Calu3 (cell line): ENCODE results near the gene DGKA. TPM values are rescaled to one million over a fixed set of nuclear protein-coding genes. Genes with fewer than 3 reads are reported as not detected.

Experiments
- BruUV-seq: library from RNA; stranded (reverse); fragments of 400-500 nt; replicated peaks from 2 replicates; lab custom pipeline; 2021; lab: Mats Ljungman, UMichigan
- CTCF ChIA-PET: fragments of 300-600 bp; sonication (Branson Sonifier 250); formaldehyde crosslinking; loops from one replicate; lab custom pipeline; 2022; ENCODE audit warnings: antibody characterized with exemption; lab: Charles Lee
- DNase-seq: peaks from one replicate; pipeline ENCODE4 v3.0.0; 2022
- H3K27ac Mint-ChIP-seq: one replicate; pipeline ENCODE4 v1.8.0; 2022; ENCODE audit warnings: mixed read lengths; ENCODE audit not compliant: unreplicated experiment
- H3K27me3 Mint-ChIP-seq: one replicate; pipeline ENCODE4 v1.8.0; 2022; ENCODE audit warnings: mixed read lengths; ENCODE audit not compliant: unreplicated experiment
- H3K36me3 Mint-ChIP-seq: one replicate; pipeline ENCODE4 v1.8.0; 2022; ENCODE audit warnings: mild to moderate bottlenecking, moderate library complexity, mixed read lengths; ENCODE audit not compliant: insufficient read depth, unreplicated experiment
- H3K4me1 Mint-ChIP-seq: one replicate; pipeline ENCODE4 v1.8.0; 2022; ENCODE audit warnings: mild to moderate bottlenecking, low read depth, mixed read lengths; ENCODE audit not compliant: unreplicated experiment
- H3K4me3 Mint-ChIP-seq: one replicate; pipeline ENCODE4 v1.8.0; 2022; ENCODE audit warnings: mild to moderate bottlenecking, low read depth, moderate library complexity, mixed read lengths; ENCODE audit not compliant: unreplicated experiment
- H3K9me3 Mint-ChIP-seq: one replicate; pipeline ENCODE4 v1.8.0; 2022; ENCODE audit warnings: low read depth, mixed read lengths; ENCODE audit not compliant: unreplicated experiment
- intact Hi-C: fragments of 100-400 bp; cut with micrococcal nuclease; formaldehyde crosslinking; loops from one replicate; pipeline ENCODE4 v1.10.0; 2022; ENCODE audit not compliant: unreplicated experiment
- total RNA-seq: library from RNA; stranded (reverse); gene quantifications from 2 replicates; pipeline ENCODE4 v1.2.3, GENCODE V29; 2022
- TF ChIP-seq, protein P1 (sequence below): fragments of 200-600 bp; IDR thresholded peaks from one replicate; pipeline ENCODE4 v1.8.0; 2022; ENCODE audit warnings: antibody characterized with exemption; ENCODE audit not compliant: unreplicated experiment

DGKA gene
- total RNA-seq, 1 experiment from 2014 or later, result 51.2 TPM

DNA sequence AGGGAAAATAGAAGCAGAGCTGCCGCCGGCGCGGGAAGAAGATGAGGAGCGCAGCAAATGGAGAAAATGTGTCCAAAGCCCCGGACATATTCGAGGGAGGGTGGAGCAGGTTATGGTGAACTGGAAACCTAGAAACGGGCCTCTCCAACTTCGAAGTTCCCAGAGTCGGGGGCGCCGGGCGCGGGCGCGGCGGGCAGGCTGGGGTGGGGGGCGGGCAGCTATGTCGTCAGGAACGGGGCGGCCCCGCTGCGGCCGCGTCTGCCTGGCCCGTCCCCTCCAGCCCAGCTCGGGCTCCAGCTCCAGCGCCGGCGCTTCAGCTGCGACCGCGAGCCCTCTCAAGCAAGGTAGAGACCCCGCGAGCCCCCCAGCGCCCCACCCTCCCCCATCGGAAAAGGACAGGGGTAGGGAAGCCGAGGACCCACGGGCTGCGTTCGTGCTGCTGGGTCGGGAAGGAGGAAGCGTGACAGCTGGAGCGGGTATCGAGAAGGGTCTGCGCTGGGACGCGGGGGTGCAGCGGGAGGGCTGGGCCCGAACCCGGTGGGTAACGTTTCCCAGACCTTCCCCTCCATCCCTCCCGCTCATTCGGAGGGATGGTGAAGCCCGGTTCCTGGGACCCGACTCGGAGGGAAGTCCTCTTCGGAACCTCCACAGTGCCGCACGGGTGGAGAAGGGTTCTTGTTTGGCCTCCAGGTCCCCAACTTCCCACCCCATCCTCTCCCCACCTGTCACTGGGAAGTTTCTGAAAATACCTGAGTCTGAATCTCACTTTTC, 1.0 kb downstream of the DGKA start:
- no peaks in the 10 kb centered on the region for H3K27me3 Mint-ChIP-seq
- peak overlapping the region; percentile 31 for H3K27ac Mint-ChIP-seq
- intact Hi-C loops, result loop anchor here (2.0 to 5.0 kb wide), 3 partner anchors 65 to 195 kb away; partner anchors contain the start of gene SUOX
- BruUV-seq, result no TSS peak
- no peaks in the 10 kb centered on the region for H3K9me3 Mint-ChIP-seq
- H3K4me3 Mint-ChIP-seq, result peak overlapping the region; percentile 70
- TF ChIP-seq, protein P1, sequence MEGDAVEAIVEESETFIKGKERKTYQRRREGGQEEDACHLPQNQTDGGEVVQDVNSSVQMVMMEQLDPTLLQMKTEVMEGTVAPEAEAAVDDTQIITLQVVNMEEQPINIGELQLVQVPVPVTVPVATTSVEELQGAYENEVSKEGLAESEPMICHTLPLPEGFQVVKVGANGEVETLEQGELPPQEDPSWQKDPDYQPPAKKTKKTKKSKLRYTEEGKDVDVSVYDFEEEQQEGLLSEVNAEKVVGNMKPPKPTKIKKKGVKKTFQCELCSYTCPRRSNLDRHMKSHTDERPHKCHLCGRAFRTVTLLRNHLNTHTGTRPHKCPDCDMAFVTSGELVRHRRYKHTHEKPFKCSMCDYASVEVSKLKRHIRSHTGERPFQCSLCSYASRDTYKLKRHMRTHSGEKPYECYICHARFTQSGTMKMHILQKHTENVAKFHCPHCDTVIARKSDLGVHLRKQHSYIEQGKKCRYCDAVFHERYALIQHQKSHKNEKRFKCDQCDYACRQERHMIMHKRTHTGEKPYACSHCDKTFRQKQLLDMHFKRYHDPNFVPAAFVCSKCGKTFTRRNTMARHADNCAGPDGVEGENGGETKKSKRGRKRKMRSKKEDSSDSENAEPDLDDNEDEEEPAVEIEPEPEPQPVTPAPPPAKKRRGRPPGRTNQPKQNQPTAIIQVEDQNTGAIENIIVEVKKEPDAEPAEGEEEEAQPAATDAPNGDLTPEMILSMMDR, result no peak
- CTCF ChIA-PET, result interaction anchor here (0.7 to 3.2 kb wide), 5 partner anchors 9 to 193 kb away, joined by 3 to 9 read pairs (median 5); partner anchors contain the start of genes ORMDL2, RAB5B and SARNP
- peaks cover 33% of the 10 kb centered on the region for H3K36me3 Mint-ChIP-seq
- DNase-seq, result peak; percentile 46
- H3K4me1 Mint-ChIP-seq, result peaks cover 23% of the 10 kb centered on the region

DNA sequence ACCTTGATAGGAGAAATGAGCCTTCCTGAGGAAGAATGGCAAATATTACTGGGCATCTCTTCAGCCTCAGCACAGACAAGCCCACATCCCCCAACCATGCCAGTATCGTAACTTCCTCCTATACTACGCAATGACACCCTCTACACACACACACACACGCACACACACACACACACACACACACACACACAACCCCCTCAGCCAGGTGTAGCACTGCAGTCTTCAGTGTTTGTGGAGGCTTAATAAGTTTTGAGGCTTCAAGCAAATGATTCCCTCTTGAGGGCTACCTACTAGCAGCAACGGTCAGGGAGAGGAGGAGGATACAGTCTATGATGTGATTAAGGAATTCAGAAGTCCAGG, 1.6 kb downstream of the DGKA start:
- H3K27ac Mint-ChIP-seq, result peak overlapping the region; percentile 20
- TF ChIP-seq, protein P1, result no peak
- peak overlapping the region; percentile 70 for H3K4me3 Mint-ChIP-seq
- peaks cover 28% of the 10 kb centered on the region for H3K4me1 Mint-ChIP-seq
- H3K36me3 Mint-ChIP-seq, result peaks cover 27% of the 10 kb centered on the region
- no peak for DNase-seq
- no peaks in the 10 kb centered on the region for H3K27me3 Mint-ChIP-seq
- TSS peak; percentile 46 for BruUV-seq
- CTCF ChIA-PET, result interaction anchor here (1.4 to 3.2 kb wide), 2 partner anchors 103 to 194 kb away, joined by 4 to 9 read pairs; partner anchors contain the start of gene DNAJC14
- H3K9me3 Mint-ChIP-seq, result no peaks in the 10 kb centered on the region
- intact Hi-C loops, result loop anchor here (5.0 kb wide), 2 partner anchors 95 to 195 kb away; no protein-coding TSS in a partner anchor

DNA sequence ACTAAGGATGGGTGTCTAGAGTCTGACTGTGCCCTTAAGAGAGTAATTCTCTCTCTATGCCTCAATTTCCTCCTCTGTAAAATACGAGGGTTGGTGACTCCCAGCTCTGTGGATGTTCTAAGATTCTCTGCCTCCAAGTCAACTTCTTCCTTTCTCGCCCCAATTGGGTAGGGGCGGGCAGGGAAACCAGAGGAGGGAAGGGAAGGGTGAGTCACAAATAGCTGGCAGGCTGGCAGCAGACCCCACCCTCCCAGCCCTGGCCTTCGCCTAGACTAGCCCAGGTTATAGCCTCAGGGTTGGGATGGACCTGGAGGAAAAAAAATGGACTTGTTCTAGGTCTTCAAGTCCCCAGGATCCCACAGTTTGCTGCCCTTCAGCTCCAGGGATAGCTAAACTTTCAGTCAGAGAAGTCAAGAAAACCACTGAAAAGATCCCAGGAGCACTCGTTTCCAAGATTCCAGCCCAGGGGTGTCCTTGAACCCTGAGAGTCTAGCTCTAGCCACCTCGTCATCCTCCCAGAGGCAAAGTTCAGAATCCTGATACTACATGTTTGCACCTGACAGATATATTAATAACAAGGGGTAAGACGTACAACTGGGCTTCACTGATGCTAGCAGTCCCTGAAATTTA, 2.3 kb downstream of the DGKA start:
- peak; percentile 50 for DNase-seq
- TF ChIP-seq, protein P1, result no peak
- Mint-ChIP-seq H3K27ac (no peak overlapping the region), H3K4me1 (peaks cover 33% of the 10 kb centered on the region), H3K36me3 (peaks cover 20% of the 10 kb centered on the region), H3K27me3 (no peaks in the 10 kb centered on the region), H3K9me3 (no peaks in the 10 kb centered on the region), H3K4me3 (peak overlapping the region; percentile 70)
- no TSS peak for BruUV-seq
- intact Hi-C loops, result loop anchor here (5.0 kb wide), 2 partner anchors 94 to 196 kb away; no protein-coding TSS in a partner anchor
- CTCF ChIA-PET, result interaction anchor here (0.6 to 3.2 kb wide), 4 partner anchors 62 to 252 kb away, joined by 3 to 9 read pairs (median 4); partner anchors contain the start of gene DNAJC14
